A673 (cell line): ENCODE data around the gene CA9. TPM values are rescaled to one million over a fixed set of nuclear protein-coding genes. Genes with fewer than 3 reads are reported as not detected.

Source experiments
- BruUV-seq: library from RNA; stranded (reverse); fragments of 400-500 nt; replicated peaks from 2 replicates; lab custom pipeline; 2021; lab: Mats Ljungman, UMichigan
- CTCF ChIA-PET: fragments of 300-600 bp; sonication (Branson Sonifier 250); formaldehyde crosslinking; loops from one replicate; lab custom pipeline; 2022; ENCODE audit warnings: antibody characterized with exemption; lab: Charles Lee
- POLR2A ChIA-PET: fragments of 300-600 bp; sonication (Branson Sonifier 250); formaldehyde crosslinking; loops from one replicate; lab custom pipeline; 2022; ENCODE audit warnings: antibody characterized with exemption; ENCODE audit not compliant: low non-redundant PET; lab: Charles Lee
- DNase-seq: peaks from one replicate; pipeline ENCODE4 v3.0.0-alpha.2; 2015; ENCODE audit warnings: low spot score
- H3K27ac ChIP-seq: fragments of 200-600 bp; sonication (generic); 2 replicates; pipeline ENCODE4 v1.5.1; 2016; ENCODE audit warnings: mixed run types, low read depth, mild to moderate bottlenecking, mixed read lengths, antibody characterized with exemption, low read length; ENCODE audit not compliant: poor library complexity, severe bottlenecking
- H3K27me3 ChIP-seq: fragments of 200-600 bp; sonication (generic); replicated peaks from 2 replicates; pipeline ENCODE4 v1.6.1; 2017; ENCODE audit warnings: mixed run types, low read depth, mild to moderate bottlenecking, mixed read lengths, antibody characterized with exemption, low read length; ENCODE audit not compliant: insufficient read depth, poor library complexity
- H3K36me3 ChIP-seq: fragments of 200-600 bp; sonication (generic); 2 replicates; pipeline ENCODE4 v1.6.1; 2016; ENCODE audit warnings: mixed run types, mild to moderate bottlenecking, mixed read lengths, antibody characterized with exemption, low read length; ENCODE audit not compliant: insufficient read depth, poor library complexity, severe bottlenecking
- H3K4me1 ChIP-seq: fragments of 200-600 bp; sonication (generic); 2 replicates; pipeline ENCODE4 v1.6.1; 2017; ENCODE audit warnings: mixed run types, mild to moderate bottlenecking, mixed read lengths, antibody characterized with exemption, low read length; ENCODE audit not compliant: insufficient read depth, poor library complexity, severe bottlenecking
- H3K4me3 ChIP-seq: fragments of 200-600 bp; sonication (generic); 2 replicates; pipeline ENCODE4 v1.5.1; 2016; ENCODE audit warnings: low read depth, mixed run types, mild to moderate bottlenecking, mixed read lengths, low read length; ENCODE audit not compliant: poor library complexity, severe bottlenecking
- H3K9me3 ChIP-seq: fragments of 200-600 bp; sonication (generic); 2 replicates; pipeline ENCODE4 v1.6.1; 2016; ENCODE audit warnings: mixed run types, low read depth, mild to moderate bottlenecking, mixed read lengths, antibody characterized with exemption, low read length; ENCODE audit not compliant: poor library complexity, severe bottlenecking
- EZH2 ChIP-seq: fragments of 200-600 bp; sonication (generic); IDR thresholded peaks from 2 replicates; pipeline ENCODE4 v1.6.1; 2017; ENCODE audit warnings: borderline replicate concordance, low read depth, mild to moderate bottlenecking, mixed read lengths, antibody characterized with exemption, low read length; ENCODE audit not compliant: poor library complexity, severe bottlenecking
- intact Hi-C: fragments of 100-400 bp; cut with micrococcal nuclease; formaldehyde crosslinking; loops from one replicate; pipeline ENCODE4 v1.10.0; 2022; ENCODE audit not compliant: unreplicated experiment
- total RNA-seq: library from RNA; stranded (reverse); gene quantifications from 2 replicates; pipeline ENCODE4 v1.2.3, GENCODE V29; 2021
- TF ChIP-seq, protein P1 (sequence below): fragments of 300-800, 200-600 bp; sonication (generic); conservative IDR thresholded peaks from 2 replicates; pipeline ENCODE4 v1.5.1; 2017; ENCODE audit warnings: low read depth, mild to moderate bottlenecking, antibody characterized with exemption, low read length, moderate library complexity, mixed read lengths

CA9 gene
- total RNA-seq, 1 experiment from 2014 or later, result 0.32 TPM

DNA sequence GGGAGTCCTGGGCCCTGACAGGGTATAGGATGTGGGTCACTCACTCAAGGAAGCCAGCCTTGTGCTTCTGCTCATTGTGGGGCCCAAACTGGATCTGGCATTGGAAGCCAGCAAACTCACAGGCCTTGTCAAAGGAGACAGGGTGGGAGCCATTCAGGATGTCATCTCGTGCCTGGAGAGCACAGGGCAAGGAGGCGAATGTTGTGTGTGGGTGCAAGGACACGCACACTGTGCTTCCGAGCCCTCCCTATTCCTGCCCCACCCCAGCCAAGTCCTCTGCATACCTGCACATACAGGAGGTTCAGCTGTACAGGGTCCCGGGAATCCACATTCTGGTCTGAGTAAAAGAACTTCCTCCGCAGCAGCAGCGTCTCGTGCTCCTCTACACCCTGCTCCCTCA lies 50.2 kb downstream of the CA9 start:
- no TSS peak for BruUV-seq
- intact Hi-C loops, result no loop called here
- H3K4me1 ChIP-seq, result peaks cover 7% of the 10 kb centered on the region
- H3K9me3 ChIP-seq, result no peaks in the 10 kb centered on the region
- no peak overlapping the region for H3K4me3 ChIP-seq
- POLR2A ChIA-PET, result no interaction called here
- TF ChIP-seq, protein P1, sequence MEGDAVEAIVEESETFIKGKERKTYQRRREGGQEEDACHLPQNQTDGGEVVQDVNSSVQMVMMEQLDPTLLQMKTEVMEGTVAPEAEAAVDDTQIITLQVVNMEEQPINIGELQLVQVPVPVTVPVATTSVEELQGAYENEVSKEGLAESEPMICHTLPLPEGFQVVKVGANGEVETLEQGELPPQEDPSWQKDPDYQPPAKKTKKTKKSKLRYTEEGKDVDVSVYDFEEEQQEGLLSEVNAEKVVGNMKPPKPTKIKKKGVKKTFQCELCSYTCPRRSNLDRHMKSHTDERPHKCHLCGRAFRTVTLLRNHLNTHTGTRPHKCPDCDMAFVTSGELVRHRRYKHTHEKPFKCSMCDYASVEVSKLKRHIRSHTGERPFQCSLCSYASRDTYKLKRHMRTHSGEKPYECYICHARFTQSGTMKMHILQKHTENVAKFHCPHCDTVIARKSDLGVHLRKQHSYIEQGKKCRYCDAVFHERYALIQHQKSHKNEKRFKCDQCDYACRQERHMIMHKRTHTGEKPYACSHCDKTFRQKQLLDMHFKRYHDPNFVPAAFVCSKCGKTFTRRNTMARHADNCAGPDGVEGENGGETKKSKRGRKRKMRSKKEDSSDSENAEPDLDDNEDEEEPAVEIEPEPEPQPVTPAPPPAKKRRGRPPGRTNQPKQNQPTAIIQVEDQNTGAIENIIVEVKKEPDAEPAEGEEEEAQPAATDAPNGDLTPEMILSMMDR, result no peak
- TF ChIP-seq EZH2, result no peak
- DNase-seq, result no peak
- no peaks in the 10 kb centered on the region for H3K27me3 ChIP-seq
- peaks cover 58% of the 10 kb centered on the region for H3K36me3 ChIP-seq
- no peak overlapping the region for H3K27ac ChIP-seq
- CTCF ChIA-PET, result no interaction called here

DNA sequence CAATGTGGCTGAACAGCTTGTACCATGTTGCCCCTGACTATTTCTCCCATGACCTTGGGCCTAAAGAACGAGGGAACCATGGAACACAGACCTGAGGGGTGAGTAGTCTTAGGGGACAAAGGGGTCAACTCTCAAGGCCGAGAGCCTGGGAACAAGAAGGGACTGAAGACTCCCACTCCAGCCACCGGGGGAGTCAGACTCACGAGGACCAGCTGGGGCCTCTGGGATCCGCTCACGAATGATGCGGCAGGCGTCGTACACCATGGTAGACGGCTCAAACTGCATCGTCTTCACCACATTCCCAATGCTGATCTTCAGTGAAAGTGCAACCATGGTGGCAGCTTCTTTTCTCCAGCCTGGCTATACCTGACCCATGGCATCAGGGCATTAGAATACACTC lies 51.6 kb downstream of the CA9 start:
- Histone ChIP-seq H3K27ac (no peak overlapping the region), H3K9me3 (no peaks in the 10 kb centered on the region), H3K4me1 (peaks cover 13% of the 10 kb centered on the region), H3K27me3 (no peaks in the 10 kb centered on the region), H3K4me3 (no peak overlapping the region), H3K36me3 (peaks cover 43% of the 10 kb centered on the region)
- intact Hi-C loops, result no loop called here
- no TSS peak for BruUV-seq
- TF ChIP-seq EZH2, result no peak
- ChIA-PET CTCF (interaction anchor here (1.3 kb wide), 1 partner anchor 29 kb away, joined by 3 read pairs; no protein-coding TSS in a partner anchor), POLR2A (no interaction called here)
- no peak for DNase-seq

DNA sequence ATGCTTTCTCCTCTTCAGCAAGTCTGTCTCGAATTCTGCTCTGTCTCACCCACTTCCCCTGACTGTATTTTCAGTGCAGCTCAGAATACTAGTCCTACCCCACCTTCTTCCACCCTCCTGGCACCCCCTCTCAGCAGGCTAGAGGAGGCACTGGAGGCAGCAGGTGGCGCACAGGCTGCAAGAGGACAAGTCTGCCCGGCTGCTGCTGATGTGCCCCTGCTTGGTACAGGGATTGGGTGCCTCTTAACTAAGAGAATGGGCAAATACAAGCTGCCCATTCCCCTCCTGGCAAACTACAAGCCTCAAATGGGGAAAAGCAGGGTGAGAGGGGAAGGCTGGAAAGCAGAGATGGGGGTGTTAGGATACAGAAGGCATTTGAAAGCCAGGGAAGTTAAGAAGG lies 53.2 kb downstream of the CA9 start:
- no peak for TF ChIP-seq EZH2
- TF ChIP-seq, protein P1, result no peak
- H3K36me3 ChIP-seq, result peaks cover 27% of the 10 kb centered on the region
- intact Hi-C loops, result no loop called here
- no peaks in the 10 kb centered on the region for H3K9me3 ChIP-seq
- BruUV-seq, result no TSS peak
- no peak for DNase-seq
- no peak overlapping the region for H3K4me3 ChIP-seq
- peaks cover 21% of the 10 kb centered on the region for H3K4me1 ChIP-seq
- H3K27ac ChIP-seq, result peak overlapping the region; percentile 8
- no peaks in the 10 kb centered on the region for H3K27me3 ChIP-seq
- CTCF ChIA-PET, result interaction anchor here (0.5 kb wide), 2 partner anchors 831 to 866 kb away, joined by 3 to 7 read pairs; no protein-coding TSS in a partner anchor
- POLR2A ChIA-PET, result no interaction called here

DNA sequence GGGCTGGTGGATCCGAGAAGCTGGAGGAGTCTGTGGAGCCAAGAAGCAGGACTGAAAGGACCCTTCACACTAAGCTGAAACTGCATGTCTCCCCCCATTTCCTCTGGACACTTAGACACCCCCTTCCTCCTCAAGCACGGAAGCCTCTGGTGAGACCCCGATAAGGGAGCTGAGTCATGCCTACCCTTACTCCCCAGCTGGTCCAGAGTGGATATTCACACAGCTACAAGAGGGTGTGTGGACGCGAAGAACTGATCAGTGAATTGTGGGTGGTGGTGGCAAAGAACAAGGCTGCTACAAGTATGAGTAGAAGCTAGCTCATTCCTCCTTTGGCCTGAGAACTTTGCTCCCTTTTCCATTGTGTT lies 53.9 kb downstream of the CA9 start:
- Histone ChIP-seq H3K27ac (peak overlapping the region; percentile 59), H3K4me3 (no peak overlapping the region)
- CTCF ChIA-PET, result interaction anchor here (0.6 kb wide), 1 partner anchor 17 kb away, joined by 3 read pairs; no protein-coding TSS in a partner anchor

More for the DNA sequence above, 53.9 kb downstream of the CA9 start:
- Histone ChIP-seq H3K36me3 (peaks cover 20% of the 10 kb centered on the region), H3K27me3 (no peaks in the 10 kb centered on the region), H3K9me3 (no peaks in the 10 kb centered on the region), H3K4me1 (peaks cover 21% of the 10 kb centered on the region)
- POLR2A ChIA-PET, result interaction anchor here (0.5 kb wide), 1 partner anchor 1733 kb away, joined by 6 read pairs; no protein-coding TSS in a partner anchor
- TF ChIP-seq, protein P1, result no peak
- no peak for TF ChIP-seq EZH2
- no TSS peak for BruUV-seq
- intact Hi-C loops, result no loop called here
- DNase-seq, result no peak
